HG03457 (cell line): ENCODE measurements around the gene CD93.

Experiments used
- ATAC-seq: cut with Tn5 transposase; IDR thresholded peaks from one replicate; pipeline ENCODE4 v1.9.1; 2021; ENCODE audit warnings: moderate number of reproducible peaks; ENCODE audit not compliant: unreplicated experiment

The CD93 gene

DNA sequence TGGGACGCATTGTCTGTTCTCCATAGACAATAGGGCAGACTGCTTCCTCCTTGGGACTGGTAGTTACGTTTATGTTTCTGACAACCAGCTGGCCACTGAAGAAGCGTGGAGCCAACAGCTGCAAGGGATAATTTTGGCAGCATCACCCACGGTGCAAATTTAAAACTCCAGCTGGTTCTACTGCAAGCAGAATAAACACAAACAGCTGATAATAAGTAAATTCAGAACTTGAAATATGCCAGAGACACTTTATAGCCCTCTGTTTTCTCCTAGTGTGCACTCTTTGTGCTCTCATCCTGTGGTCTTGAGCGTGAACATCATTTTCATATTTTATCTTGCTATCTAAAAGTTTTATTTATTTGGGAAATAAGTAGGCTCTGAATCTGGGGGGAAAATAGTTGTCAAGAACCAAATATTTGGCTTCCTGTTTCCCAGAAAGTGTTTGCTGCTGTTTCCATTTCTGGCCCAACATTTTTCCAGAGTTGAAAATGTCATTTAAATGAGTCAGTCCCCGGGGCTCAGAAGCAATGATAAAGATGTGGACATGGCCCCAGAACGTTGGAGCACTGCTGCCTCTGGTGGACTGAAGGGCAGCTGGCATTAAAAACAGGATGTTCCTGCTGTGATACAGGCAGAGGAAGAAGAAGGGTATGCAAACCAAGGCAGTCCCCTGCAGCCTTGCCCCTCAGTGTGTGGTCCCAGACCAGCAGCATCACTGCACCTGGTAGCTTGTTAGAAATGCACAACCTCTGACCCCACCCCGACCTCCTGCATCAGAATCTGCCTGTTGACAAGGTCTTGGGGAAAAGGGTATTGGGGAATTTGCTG, 24.2 kb downstream of the CD93 start:
- ATAC-seq, result no peak

GRCh38 chr20:23061262-23061661, 24.9 kb downstream of the CD93 start:
- no peak for ATAC-seq

- ATAC-seq, result no peak
Observed at GRCh38 chr20:23060629-23061028, 25.5 kb downstream of the CD93 start.

- ATAC-seq, result no peak
Observed at GRCh38 chr20:23059846-23060245, 26.3 kb downstream of the CD93 start.

DNA sequence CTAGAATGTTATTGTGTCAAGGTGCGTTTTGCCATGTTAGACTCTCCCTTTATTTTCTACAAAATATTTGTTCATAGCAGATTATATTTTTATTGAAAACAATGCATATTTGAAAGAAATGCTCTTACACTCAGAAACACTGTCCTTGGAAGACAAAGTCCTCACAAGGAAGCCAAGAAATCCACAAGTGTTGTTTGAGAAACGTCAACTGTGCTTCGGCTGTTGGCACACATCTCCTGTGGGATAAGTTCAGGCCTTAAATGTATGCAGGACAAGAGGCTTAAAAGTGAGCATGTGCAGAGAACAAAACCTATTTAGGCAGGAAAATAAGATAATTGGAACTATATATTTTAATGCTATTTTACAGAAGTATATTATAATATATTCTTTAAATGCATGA, 27.1 kb downstream of the CD93 start:
- ATAC-seq, result no peak

- no peak for ATAC-seq
Observed at GRCh38 chr20:23058240-23058639, 27.9 kb downstream of the CD93 start.

GRCh38 chr20:23052904-23053303, 33.2 kb downstream of the CD93 start:
- no peak for ATAC-seq

GRCh38 chr20:23050847-23051627, 35.1 kb downstream of the CD93 start:
- no peak for ATAC-seq

GRCh38 chr20:23050076-23050838, 35.9 kb downstream of the CD93 start:
- no peak for ATAC-seq

DNA sequence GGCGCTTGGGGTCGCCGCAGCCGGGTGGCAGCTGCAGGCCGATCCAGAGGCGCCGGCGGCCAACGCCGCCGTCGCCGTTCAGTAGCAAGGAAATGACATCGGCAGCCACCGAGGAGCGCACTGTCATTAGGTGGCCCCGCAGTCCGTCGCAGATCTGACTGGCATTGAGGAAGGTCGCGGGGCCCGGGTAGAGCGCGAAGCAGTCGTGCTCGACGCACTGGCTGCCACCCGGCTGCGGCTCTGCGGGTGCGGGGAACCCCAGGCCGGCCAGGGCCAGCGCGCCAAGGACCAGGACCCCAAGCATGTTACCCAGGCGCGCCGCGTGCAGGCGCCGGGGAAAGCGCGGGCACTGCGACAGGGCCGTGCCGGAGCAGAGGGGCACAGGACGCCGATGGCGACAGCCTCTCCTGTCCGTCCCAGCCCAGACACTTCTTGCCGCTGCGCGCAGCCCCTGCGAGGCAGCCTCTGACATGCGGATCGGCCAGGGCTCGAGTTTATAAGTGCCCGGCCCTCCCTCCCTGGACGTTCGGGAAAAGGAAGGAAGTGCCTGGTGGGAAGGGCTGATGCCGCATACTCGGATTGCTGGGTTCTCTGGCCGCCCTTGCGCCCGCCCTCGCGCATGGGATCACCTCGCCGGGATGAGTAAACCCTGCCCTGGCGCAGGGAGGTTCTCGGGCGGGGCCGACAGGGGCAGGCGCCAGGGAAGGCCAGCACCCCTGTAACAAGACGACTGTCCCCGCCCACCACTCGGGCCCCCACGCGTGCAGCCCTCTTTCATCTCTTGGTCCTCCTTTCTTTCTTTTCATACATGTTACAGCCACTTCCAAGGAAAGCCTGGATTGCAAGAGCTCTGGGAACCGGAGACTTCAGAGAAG, 36.7 kb downstream of the CD93 start, which contains the start of gene THBD:
Gene THBD, minus strand, starts transcription at position 472 of the 875 bp plus-strand sequence. Its CDS starts 168 bp downstream, at position 304.
- ATAC-seq, result no peak

- no peak for ATAC-seq
Observed at GRCh38 chr20:23048283-23049200, 37.6 kb downstream of the CD93 start.

DNA sequence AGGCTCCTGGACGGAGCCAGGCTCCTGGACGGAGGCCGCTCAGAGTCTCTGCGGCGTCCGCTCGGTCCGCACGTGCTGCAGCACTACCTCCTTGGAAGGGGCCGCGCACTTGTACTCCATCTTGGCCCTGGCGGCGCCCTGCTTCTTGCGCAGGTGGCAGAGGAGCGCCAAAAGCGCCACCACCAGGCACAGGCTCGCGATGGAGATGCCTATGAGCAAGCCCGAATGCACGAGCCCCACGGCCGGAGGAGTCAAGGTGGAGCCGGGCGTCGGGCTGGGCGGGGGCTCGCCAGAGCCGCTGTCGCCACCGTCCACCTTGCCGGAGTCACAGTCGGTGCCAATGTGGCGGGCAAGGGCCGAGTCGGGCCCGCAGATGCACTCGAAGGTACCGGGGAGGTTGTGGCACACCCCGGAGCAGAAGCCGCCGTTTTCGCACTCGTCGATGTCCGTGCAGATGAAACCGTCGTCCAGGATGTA, 38.3 kb downstream of the CD93 start:
- no peak for ATAC-seq

DNA sequence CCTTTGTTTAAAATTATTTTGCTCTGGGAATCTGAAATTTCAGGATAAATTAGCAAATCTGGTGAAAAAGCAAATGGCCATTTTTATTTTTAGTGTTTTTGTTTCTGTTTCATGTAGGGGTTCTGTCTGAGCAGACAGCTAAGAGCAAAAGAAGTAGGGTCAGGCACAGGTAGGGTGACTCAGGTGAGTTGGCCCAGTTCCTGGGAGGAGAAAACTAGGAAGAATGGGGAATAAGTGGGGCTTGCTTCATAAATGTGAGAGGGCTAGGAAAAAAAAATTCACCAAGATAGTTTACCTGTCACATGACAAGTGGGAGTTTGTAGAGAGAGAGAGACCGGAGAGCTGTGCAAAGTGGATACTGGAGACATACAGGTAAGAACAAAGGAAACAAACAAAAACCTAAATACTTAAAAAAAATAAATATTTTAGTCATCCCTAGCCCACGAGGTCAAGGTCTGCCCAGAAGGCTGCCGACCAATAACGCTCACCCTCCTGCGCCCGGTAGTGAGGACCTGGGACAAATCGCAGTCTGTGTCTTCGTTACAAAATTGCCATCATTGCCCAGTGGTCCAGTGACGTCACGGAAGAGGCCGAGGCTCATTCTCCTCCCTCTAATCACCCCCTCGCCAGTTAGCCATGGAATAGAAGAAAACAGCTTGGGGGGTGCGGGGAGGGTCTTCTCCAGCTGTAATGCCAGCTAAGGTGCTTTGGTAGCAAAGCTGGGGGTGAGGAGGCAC, 39.0 kb downstream of the CD93 start:
- ATAC-seq, result no peak

- ATAC-seq, result no peak
Observed at GRCh38 chr20:23046431-23046830, 39.7 kb downstream of the CD93 start.

DNA sequence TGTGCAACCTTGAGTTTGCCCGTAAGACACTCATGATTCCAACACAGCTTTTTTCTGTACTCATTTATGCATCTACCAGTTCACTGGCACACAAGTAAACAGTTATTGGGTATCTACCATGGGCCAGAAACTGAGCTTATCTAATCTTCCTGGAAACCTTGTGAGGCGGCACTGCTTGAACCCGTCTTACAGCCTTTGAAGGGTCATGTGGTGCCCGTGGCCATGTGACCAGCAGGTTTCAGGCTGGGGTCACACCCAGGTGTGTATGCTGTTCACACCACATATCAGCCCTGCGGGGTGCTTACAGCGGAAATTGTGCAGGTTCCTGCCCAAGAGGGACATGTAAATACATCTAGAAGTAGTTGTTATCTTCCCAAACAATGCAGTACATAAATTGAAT, 42.7 kb downstream of the CD93 start:
- no peak for ATAC-seq

DNA sequence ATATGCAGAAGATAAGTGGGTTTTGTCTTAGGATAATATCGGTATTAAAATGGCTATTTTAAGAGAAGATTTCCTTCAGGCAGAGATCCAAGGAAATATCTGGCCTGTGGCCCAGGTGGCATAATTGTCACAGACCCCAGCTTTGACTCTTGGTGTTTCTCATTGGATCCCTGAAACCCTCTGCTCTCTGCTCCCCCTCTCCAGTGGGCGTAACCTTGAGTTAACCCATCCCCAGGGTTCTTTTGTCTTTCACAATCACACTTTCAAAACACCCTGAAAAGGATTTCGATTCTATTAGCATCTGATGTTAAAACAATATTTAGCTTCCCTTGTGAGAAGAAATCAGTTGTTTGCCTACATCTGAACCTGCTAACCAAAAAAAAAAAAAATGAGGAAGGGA, 43.9 kb downstream of the CD93 start:
- no peak for ATAC-seq

GRCh38 chr20:23039885-23040508, 46.1 kb downstream of the CD93 start:
- no peak for ATAC-seq
